C1 segment of cervical spinal cord (tissue), 14 donors: Measurements from ENCODE around the gene STK17A.

Source experiments
- DNase-seq, 14 donors: peaks; one replicate each; lab custom pipeline; 2025; lab: John Stamatoyannopoulos, UW

STK17A gene

GRCh38 chr7:43632746-43633145, 49.8 kb downstream of the STK17A start:
- DNase-seq, result no peak

- DNase-seq, result no peak
These were observed 51.5 kb downstream of the STK17A start for GRCh38 chr7:43634384-43634783.

GRCh38 chr7:43636093-43636492, 53.2 kb downstream of the STK17A start:
- no peak for DNase-seq

- DNase-seq, result no peak
These were observed 54.4 kb downstream of the STK17A start for GRCh38 chr7:43637114-43637806.

GRCh38 chr7:43639858-43640491, 57.1 kb downstream of the STK17A start:
- DNase-seq, result peak in 1 of 14 donors; percentile 46

GRCh38 chr7:43640679-43641078, 57.8 kb downstream of the STK17A start:
- DNase-seq, result no peak

- DNase-seq, result peak in 1 of 14 donors; percentile 50
These were observed 60.2 kb downstream of the STK17A start for GRCh38 chr7:43642897-43643630.

GRCh38 chr7:43643846-43644245, 60.9 kb downstream of the STK17A start:
- no peak for DNase-seq

- DNase-seq, result no peak
These were observed 62.9 kb downstream of the STK17A start for GRCh38 chr7:43645699-43646226.

GRCh38 chr7:43646603-43647338, 63.9 kb downstream of the STK17A start:
- peak in 8 of 14 donors; percentile 24 to 59 (median 42) for DNase-seq

GRCh38 chr7:43647339-43647672, 64.4 kb downstream of the STK17A start:
- DNase-seq, result peak in 1 of 14 donors; percentile 43

- peak in 13 of 14 donors; percentile 38 to 84 (median 64) for DNase-seq
These were observed 65.0 kb downstream of the STK17A start for GRCh38 chr7:43647673-43648472.

GRCh38 chr7:43648473-43649406, 65.8 kb downstream of the STK17A start:
- peak in 4 of 14 donors; percentile 22 to 56 (median 38) for DNase-seq

- DNase-seq, result no peak
These were observed 66.9 kb downstream of the STK17A start for GRCh38 chr7:43649755-43650274.

GRCh38 chr7:43650457-43651052, 67.6 kb downstream of the STK17A start:
- no peak for DNase-seq

GRCh38 chr7:43652364-43652763, 69.5 kb downstream of the STK17A start:
- DNase-seq, result no peak

- no peak for DNase-seq
These were observed 70.6 kb downstream of the STK17A start for GRCh38 chr7:43653466-43653865.

GRCh38 chr7:43653891-43654504, 71.1 kb downstream of the STK17A start:
- DNase-seq, result no peak

- DNase-seq, result no peak
These were observed 72.7 kb downstream of the STK17A start for GRCh38 chr7:43655584-43655983.
